Activated gamma-delta T cell (primary cell): ENCODE results near the gene CORO1C.
"Not testable (repeated sequence)": the region's sequence is repeated elsewhere in the genome, so short reads cannot be mapped to it uniquely, and the experiment has no call there.

Experiments
- DNase-seq: peaks from one replicate; lab custom pipeline; 2025; lab: John Stamatoyannopoulos, UW

The CORO1C gene

DNA sequence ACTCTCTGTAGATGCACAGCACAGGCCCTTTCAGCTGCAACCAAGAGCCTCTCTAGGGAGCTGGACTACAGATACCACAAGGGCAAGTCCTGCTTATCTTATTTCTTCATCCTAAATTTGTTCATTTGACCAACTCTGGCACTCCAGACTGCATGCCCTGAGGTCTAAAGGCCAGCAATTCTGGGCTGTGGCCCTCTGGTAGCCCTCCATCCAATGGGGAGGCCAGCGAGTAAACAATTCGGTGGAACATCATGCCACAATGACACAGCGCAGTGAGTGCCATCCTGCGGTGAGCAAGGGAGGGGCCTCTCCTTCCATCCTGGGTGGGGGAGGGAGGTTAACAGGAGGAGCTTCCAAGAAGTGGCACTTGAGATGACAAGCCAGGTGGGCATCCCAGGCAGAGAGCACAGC is 97.0 kb downstream of the CORO1C start:
- DNase-seq: no peak

DNA sequence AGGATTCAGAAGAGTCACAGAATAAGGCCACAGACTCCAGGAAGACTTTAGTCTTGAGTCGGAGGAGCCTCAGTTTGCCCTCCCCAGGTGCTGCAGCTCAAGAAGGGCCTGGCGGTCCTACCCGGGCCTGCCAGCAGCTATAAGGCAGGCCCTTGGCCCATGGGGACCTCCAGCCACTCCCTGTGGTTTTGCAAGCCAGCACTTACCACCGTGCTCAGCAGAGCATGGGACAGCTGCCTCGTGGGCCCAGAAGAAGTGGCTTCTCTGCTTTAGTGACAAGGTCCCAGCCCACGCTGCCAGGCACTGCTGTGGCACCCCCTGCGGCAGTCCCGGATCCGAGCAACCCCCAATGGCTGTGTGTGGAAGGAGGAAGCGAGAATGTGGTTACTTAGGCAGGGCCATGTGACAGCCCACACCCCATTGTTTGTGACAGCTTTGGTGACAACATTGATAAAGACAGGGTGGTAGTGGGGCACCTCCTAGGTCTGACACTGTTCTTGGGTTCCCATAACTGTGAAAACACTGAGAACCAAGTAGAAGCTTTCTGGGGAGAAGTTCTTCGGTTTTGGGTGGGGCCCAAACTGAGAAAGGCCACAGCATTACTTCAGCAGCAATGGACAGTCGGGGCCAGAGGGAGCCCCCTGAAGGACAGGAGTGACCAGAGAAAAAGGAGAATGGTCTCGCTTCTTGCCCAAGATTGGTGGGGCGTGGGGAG is 97.6 kb downstream of the CORO1C start, which contains the start of gene SELPLG:
SELPLG (minus strand) TSS at position 361 of the 715 bp plus-strand sequence. CDS start 9,587 bp downstream, outside the sequence.
- DNase-seq: peak; percentile 69

DNA sequence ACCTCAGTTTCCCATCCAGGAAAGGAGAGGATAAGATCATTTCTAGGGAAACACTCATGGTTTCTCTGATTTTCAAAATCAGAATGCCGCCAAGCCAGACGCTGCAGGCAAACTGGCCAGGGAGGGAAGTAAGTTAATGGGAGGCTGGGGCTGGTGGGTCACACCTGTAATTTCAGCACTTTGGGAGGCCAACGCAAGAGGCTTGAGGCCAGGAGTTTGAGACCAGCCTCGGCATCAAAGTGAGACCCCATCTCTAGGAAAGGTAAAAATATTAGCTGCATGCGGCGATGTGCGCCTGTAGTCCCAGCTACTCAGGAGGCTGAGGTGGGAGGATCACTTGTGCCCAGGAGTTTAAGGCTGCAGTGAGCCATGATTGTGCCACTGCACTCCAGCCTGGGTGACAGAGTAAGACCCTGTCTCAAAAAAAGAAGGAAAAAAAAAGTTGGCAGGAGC is 98.2 kb downstream of the CORO1C start:
- no peak for DNase-seq

DNA sequence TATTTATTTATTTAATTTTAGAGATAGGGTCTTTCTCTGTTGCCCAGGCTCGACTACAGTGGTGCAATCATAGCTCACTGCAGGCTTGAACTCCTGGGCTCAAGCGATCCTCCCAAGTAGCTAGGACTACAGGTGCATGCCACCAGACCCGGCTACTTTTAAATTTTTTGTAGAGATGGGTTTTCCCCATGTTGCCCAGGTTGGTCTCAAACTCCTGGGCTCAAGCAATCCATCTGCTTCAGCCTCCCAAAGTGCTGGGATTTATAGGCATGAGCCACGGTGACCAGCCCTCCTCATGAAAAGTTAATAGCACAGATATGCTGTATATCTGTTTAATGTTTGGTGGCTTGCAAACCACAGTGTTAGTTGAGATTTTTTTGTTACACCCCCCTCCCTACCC is 100.1 kb downstream of the CORO1C start:
- not testable (repeated sequence) for DNase-seq

DNA sequence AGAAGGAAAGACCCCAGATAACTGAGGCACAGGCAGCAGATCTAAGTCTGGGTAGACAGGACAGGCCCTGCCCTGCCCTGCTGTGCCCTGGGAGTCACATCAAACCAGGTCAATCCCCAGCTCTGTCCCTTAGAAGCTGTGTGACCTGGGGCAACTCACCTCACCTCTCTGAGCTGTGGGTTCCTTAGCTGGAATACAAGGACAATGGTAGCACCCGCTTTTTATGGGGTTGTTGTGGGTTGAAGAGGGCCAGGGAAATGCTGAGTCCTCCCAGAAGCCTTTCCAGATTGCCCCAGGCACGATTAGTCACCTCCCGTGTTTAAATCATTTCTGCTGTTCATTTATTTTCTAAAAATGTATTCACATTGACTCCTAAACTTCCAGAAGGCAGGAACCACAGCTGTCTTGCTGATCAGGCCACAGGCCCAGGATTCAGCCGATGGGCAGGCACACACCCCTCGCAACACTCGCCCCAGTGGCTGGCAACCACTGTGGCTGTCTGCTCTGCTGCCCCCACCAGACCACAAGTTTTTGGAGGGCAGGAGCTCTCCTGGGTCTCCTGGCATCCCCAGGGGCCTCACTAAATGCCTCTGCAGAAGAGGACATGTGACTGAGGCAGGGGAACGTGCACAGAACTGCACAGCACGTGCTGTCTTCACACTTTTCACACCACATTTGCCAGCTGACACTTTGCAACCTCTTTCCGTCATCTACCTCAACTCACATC is 100.7 kb downstream of the CORO1C start:
- DNase-seq: no peak

DNA sequence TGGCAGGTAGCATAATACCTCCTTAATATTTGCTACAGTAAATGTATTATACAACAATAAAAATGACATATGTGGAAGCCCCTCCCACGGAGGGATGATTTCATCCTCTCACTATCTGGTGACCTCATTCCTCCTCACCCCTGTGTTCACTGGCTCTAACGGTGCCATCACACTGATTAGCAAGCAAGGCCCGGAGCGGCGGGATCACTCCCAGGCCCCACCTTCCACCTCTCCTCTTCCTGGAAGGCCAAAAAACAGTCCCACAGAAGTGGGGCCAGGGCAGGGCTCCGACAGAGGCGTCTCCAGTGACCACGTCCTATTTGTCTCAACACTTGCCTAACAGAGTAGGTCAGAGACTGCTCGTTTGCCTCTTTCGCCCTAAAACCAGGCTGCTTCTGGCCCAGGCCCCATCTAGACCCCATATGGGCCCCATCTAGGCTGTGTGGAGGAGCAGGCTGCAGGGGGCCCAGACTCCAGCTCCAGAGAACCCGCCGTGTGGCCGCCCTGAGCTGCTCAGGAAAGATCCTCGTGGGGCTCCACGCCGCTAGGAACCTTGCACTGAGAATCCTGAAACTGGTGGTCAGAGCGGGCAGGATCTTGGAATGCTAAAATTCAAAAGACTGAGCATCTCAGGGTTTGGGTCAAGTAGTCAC is 101.4 kb downstream of the CORO1C start:
- DNase-seq: peak; percentile 34

DNA sequence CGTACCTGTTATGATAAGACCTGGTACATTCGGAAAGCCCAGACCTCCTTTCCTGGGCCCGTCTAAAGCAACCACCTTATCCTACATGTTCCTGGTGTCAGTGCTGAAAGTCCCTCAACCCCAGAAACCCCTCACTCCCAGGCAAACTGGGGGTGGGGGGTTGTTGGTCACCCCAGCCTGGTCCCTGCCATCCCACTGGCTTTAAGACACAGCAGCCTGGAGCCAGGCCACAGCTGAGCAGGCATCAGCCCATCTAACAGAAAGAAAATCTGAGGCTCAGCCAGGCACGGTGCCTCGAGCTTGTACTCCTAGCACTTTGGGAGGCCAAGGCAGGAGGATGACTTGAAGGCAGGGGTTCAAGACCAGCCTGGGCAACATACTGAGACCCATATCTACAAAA is 102.2 kb downstream of the CORO1C start:
- no peak for DNase-seq

DNA sequence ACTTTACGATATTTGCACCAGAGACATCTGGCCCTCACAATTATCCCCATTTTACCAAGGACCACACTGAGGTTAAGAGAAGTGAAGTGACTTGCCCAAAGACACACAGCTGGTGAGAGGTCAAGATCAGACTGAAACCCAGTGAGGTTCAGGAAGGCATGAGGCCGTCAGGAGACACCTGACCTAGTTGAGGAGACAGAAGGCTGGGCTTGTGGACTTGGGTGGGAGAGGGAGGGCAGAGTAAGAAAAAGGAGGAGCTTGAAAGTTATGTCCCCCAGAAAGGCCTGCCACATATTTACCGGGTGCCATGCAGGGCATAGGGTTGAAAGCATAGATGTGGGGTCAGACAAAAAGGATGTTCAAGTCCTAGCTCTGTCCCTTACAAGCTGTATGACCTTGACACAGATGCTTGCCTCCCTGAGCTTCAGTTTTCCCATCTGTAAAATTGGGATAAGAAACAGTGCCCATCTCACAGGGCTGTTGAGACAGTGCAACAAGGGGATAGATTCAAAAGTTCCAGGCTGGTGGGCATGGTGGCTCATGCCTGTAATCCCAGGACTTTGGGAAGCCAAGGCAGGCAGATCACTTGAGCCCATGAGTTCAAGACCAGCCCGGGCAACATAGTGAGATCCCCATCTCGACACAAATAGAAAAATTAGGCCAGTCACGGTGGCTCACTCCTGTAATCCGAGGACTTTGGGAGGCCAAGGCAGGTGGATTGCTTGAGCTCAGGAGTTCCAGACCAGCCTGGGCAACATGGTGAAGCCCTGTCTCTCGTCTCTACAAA is 104.0 kb downstream of the CORO1C start:
- no peak for DNase-seq

DNA sequence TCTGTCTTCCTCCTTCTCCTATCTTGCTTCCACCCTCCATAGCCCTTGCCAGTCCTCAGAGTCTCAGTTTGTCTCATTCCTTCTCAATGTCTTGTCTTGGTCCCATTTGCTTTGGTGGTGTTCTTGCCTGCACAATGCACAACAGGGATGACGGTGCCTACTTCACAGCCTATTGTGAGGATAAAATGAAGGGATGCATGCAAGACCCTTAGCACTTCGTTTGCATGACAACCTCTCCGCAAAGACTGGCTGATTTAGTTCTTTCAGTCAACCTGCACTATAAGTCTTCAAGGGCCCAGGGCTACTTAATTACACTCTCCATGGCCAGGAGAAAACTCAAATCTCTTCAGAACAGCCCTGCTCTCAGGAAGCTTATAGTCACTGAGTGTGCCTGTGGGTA is 106.1 kb downstream of the CORO1C start:
- DNase-seq: no peak

DNA sequence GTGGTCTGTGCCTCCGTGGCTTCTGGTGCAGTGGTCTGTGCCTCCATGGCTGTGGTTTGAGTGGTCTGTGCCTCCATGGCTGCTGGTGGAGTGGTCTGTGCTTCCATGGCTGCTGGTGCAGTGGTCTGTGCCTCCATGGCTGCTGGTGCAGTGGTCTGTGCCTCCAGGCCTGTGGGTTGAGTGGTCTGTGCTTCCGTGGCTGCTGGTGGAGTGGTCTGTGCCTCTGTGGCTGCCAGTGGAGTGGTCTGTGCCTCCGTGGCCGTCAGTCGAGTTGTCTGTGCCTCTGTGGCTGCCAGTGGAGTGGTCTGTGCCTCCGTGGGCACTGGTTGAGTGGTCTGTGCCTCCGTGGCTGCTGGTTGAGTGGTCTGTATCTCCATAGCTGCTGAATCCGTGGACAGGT is 107.7 kb downstream of the CORO1C start:
- no peak for DNase-seq

DNA sequence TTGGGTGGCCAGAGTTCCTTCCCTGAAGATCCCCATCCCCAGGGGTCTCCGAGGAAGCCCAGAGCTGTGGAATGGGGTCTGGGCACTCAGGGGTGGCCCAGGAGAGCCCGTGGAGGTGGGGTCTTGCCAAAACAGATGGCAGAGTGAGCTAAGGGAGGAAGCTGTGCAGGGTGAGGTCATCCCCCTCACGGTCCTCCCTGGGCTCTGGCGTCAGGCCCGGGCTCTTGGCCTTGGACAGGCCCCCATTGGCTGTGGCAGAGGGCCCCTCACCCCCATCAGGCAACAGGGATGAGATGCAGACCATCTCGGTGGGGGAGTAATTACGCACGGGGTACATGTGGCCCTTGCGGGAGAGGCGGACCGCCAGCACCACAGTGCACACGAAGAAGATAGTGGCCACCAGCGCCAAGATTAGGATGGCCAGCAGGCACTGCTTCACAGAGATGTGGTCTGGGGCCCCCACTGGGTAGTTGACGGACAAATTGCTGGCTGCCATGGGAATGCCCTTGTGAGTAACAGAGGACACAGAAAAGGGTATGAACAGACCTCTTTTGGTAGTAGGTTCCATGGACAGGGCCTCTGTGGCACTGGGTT is 108.3 kb downstream of the CORO1C start:
- DNase-seq: no peak

DNA sequence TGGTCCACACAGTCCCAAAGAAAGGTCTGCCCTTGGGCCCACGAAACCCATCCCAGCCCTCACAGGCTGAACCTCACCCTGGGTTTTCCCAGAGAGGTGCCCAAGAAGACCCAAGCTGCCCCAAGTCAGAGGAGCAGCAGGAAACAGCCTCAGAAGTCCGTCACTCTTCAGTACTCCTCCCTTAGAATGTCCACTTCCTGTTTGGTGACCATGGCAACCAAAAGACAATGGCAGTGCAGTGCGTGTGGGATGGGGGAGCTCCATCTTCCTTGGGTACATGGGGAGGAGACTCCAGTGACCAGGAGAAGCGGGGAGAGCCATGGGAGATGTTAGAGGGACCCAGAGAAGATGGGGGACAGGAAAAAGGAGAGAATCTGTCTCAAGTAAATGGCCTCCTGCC is 108.9 kb downstream of the CORO1C start:
- DNase-seq: no peak

DNA sequence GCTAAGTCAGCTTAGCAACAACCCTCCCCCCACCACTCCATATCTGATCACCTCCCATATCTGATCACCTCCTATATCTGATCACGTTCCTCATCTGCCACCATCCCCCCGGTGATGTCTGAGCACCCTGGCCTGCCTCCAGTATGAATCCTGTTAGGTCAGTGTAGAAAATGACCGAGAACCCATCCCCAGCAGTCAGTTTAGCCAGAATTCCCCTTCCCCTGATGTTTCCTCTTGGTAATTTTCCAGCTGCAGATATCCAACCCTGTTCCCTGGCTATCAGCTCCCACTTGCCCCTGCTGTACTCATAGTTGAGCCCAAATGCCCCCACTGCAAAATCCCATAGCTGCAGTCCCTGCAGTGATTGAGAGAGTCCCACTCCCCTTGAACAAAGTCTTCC is 110.2 kb downstream of the CORO1C start:
- DNase-seq: no peak

DNA sequence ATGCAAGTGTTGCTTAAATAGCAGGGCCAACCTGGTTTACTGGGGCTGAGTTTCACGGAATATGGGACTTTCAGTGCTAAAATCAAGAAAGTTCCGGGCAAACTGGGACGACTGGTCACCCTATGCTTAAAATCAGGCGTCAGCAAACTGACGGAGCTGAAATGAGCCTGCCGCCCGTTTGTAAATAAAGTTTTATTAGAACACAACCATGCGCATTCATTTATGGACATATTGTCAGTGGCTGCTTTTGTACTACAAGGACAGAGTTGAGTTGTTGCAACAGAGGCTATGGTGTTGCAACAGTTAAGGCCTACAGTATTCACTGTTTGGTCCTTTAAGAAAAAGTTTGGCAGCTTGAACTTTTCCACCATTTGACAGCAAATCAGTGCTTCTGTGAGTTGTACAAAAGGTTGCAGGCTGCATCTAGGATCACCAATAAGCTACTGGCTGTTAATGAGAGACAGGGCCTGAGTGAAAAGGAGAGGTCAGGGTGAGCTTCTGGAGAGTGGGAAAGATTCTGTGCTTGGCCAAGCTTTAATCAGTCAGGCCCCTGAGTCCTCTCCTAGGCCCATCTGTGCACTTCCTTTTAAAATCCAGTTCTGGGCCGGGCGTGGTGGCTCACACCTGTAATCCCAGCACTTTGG is 111.0 kb downstream of the CORO1C start:
- DNase-seq: no peak

DNA sequence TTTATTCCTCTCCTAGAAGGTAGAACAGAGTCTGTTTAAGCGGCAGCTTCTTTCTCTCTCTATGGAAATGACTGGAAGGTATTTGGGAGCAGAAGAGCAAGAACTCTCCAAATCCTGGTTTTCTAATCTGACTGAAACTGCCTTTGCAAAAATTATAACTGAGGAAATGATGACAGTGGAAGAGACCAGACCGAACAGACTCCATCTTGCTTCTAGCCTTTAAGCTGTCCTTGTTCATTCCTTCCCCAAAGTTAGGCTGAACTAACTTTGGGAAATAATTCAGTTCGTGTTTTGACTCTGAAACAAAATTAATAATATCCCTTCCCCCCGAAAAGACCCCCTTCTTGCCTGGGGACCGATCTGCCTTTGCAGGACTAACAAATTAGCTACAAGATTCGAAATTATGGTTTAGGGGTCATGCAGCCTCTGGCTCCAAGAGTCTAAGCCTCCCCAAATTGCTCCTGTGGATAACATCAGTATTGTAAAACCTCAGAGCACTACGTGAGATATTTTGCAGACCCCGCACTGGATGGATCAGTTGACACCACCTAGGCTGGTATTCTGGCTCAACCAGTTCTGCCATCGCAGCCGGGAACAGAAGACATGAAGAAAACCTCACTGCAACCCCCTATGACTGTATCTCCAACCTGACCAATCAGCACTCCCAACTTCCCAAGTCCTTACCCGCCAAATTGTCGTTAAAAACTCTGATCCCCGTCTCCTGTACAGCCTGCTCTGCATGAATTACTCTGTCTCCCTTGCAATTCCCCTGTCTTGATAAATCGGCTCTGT is 111.8 kb downstream of the CORO1C start:
- no peak for DNase-seq

DNA sequence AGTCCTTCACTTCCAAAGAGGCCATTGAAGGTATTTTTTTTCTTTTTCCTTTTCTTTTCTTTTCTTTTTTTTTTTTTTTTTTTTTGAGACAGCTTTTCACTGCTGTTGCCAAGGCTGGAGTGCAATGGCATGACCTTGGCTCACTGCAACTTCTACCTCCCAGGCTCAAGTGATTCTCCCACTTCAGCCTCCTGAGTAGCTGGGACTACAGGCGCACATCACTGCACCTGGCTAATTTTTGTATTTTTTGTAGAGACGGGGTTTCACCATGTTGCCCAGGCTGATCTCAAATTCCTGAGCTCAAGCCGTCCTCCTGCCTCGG is 112.4 kb downstream of the CORO1C start:
- DNase-seq: not testable (repeated sequence)

DNA sequence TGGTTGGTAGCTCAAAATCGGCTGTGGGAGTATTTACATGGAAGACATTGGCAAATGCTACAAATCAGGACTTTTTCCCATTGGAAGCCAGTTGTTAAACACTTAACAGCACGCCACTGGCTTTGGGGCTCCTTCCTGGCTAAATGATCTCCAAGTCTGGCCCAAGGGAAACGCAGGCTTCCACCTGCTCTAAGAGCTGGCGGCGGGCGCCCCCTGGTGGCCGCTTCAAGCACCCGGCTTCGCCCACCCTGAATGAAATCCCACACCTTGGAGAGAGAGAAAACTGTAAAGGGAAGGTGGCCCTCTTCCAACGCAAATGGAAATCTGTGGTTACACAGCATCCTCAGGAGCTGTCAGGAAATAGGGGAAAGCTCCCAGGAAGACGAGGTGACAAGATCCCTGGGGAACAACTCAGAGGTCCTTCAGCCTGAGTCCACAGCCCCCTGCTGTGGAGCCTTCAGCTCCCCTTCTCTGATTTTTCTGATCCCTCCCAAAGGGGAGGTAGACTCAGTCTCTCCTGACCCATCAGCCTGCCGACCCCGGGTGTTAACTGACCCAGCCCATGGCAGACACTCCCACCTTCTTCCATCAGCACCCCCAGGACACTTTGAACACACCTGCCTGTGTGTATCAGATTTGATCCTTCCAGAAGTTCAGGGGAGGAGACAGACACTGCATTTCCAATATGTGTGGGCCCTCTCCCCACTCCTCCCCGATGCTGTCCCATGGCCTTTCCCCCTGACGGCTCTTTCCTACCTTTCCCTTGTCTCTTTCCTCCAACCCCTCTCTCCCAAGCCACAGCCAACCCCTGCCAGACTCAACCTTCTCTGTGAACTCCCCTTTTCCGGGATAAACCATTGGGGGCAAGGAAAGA is 113.0 kb downstream of the CORO1C start:
- DNase-seq: peak; percentile 57

DNA sequence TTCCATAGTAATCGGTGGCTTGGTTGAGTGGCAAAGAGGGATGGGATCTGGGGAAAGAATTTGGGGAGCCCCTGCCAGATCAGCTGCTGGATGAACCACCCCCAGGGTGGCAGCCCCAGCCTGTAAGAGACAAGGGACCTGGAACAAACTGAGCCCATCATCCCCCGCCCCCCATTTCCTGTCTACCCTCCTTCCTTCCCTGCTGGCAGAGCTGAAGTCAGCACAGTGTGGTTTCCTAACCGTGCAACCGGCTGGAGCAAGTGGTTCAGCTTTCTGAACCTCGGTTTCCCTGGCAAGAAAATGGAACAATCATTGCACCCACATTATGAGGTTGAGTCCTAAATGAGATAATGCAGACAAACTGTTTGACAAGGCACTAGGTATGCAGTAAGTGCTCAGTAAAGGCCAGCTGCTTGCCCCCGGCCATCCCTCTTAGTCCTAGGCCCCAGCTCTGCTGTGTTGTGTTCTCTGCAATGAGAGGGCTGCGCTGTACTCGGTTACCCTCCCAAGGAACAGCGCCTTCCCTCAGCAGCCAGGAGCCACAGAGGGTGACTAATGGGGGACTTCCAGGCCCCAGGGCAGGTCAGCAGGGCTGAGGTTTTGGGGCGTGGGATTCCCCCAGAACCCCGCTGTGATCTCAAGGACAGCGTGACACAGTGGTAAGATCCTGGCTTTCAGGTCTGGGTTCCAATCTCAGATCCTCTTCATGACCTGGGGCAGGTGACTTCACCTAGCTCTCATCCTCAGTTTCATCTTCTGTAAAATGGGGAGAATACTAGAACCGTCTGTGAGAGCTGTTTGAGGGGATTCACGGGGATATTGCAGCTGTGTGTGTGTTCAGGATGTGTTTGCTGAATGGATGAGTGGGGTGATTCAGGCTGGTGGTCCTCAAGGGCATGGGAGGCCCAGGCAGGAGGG is 114.1 kb downstream of the CORO1C start:
- DNase-seq: peak; percentile 44
